PC-3 (cell line): ENCODE data around the gene TOP2A. TPM values are rescaled to one million over a fixed set of nuclear protein-coding genes. Genes with fewer than 3 reads are reported as not detected.
"Not testable (repeated sequence)": the region's sequence is repeated elsewhere in the genome, so short reads cannot be mapped to it uniquely, and the experiment has no call there.

Experiments used
- ATAC-seq: fragments of 200-7000 bp; cut with Tn5 transposase; 2 replicates; pipeline ENCODE4 v1.9.1; 2020; ENCODE audit warnings: mild to moderate bottlenecking, moderate library complexity
- BruUV-seq: library from RNA; stranded (reverse); fragments of 400-500 nt; replicated peaks from 2 replicates; lab custom pipeline; 2021; lab: Mats Ljungman, UMichigan
- CTCF ChIA-PET: fragments of 300-600 bp; sonication (Branson Sonifier 250); formaldehyde crosslinking; loops from one replicate; lab custom pipeline; 2022; ENCODE audit warnings: antibody characterized with exemption; lab: Charles Lee
- POLR2A ChIA-PET: fragments of 300-600 bp; sonication (Branson Sonifier 250); formaldehyde crosslinking; loops from one replicate; lab custom pipeline; 2022; ENCODE audit warnings: antibody characterized with exemption; ENCODE audit not compliant: unreplicated experiment; lab: Charles Lee
- DNase-seq: peaks from one replicate; pipeline ENCODE4 v3.0.0-alpha.2; 2015
- H2AFZ ChIP-seq: fragments of 300-600 bp; sonication (generic); 2 replicates; pipeline ENCODE4 v1.6.0; 2016; ENCODE audit warnings: antibody characterized with exemption, low read length
- H3F3A ChIP-seq: fragments of 300-600 bp; sonication (generic); one replicate; pipeline ENCODE4 v1.6.0; 2017; ENCODE audit warnings: antibody characterized with exemption, low read length, control low read depth, mild to moderate bottlenecking; ENCODE audit not compliant: unreplicated experiment
- H3K27ac ChIP-seq: fragments of 300-600 bp; sonication (generic); 2 replicates; pipeline ENCODE4 v1.5.1; 2016; ENCODE audit warnings: mild to moderate bottlenecking, low read length
- H3K27me3 ChIP-seq: fragments of 300-600 bp; sonication (generic); 2 replicates; pipeline ENCODE4 v1.6.1; 2016; ENCODE audit warnings: low read length, mixed read lengths
- H3K36me3 ChIP-seq: fragments of 300-600 bp; sonication (generic); 2 replicates; pipeline ENCODE4 v1.6.1; 2016; ENCODE audit warnings: low read depth, mixed run types, low read length, mixed read lengths
- H3K4me1 ChIP-seq: fragments of 300-600 bp; sonication (generic); 2 replicates; pipeline ENCODE4 v1.5.1; 2016; ENCODE audit warnings: low read length; ENCODE audit not compliant: insufficient read depth
- H3K4me2 ChIP-seq: fragments of 300-600 bp; sonication (generic); 2 replicates; pipeline ENCODE4 v1.6.0; 2016; ENCODE audit warnings: low read length
- H3K4me3 ChIP-seq: fragments of 300-600 bp; sonication (generic); 2 replicates; pipeline ENCODE4 v1.5.1; 2016; ENCODE audit warnings: mild to moderate bottlenecking, low read length, mixed read lengths
- H3K79me2 ChIP-seq: fragments of 300-600 bp; sonication (generic); 2 replicates; pipeline ENCODE4 v1.6.1; 2017; ENCODE audit warnings: low read length, mixed read lengths
- H3K9ac ChIP-seq: fragments of 300-600 bp; sonication (generic); 2 replicates; pipeline ENCODE4 v1.6.0; 2016; ENCODE audit warnings: mild to moderate bottlenecking, low read length
- H3K9me2 ChIP-seq: fragments of 300-600 bp; sonication (generic); replicated peaks from 2 replicates; pipeline ENCODE4 v1.6.1; 2016; ENCODE audit warnings: mixed run types, low read length, mixed read lengths
- H3K9me3 ChIP-seq: fragments of 300-600 bp; sonication (generic); 2 replicates; pipeline ENCODE4 v1.6.1; 2016; ENCODE audit warnings: low read length, mixed read lengths
- H4K20me1 ChIP-seq: fragments of 300-600 bp; sonication (generic); 2 replicates; pipeline ENCODE4 v1.6.1; 2016; ENCODE audit warnings: low read length, mixed read lengths
- CTCF ChIP-seq: fragments of 300-600 bp; sonication (generic); conservative IDR thresholded peaks from 2 replicates; pipeline ENCODE4 v1.5.1; 2017; ENCODE audit warnings: antibody characterized with exemption, low read depth, mild to moderate bottlenecking, low read length
- EZH2 ChIP-seq: fragments of 300-600 bp; sonication (generic); IDR thresholded peaks from one replicate; pipeline ENCODE4 v1.6.1; 2017; ENCODE audit warnings: antibody characterized with exemption, mild to moderate bottlenecking, low read length; ENCODE audit not compliant: unreplicated experiment
- EZH2phosphoT487 ChIP-seq: fragments of 300-600 bp; sonication (generic); IDR thresholded peaks from 2 replicates; pipeline ENCODE4 v1.6.1; 2018; ENCODE audit warnings: mild to moderate bottlenecking, antibody characterized with exemption, low read length, borderline replicate concordance
- intact Hi-C: fragments of 100-400 bp; cut with micrococcal nuclease; formaldehyde crosslinking; loops from 2 replicates; pipeline ENCODE4 v1.9.0; 2023
- total RNA-seq: library from RNA; depleted of rRNA; stranded (reverse); fragments of >200 nt; gene quantifications from 2 replicates; pipeline ENCODE4 v1.2.3, GENCODE V29; 2014

The TOP2A gene
- total RNA-seq, 1 experiment from 2014 or later: 104 TPM

- H3K9me3 ChIP-seq: no peaks in the 10 kb centered on the region
- H4K20me1 ChIP-seq: no peaks in the 10 kb centered on the region
- DNase-seq: no peak
- BruUV-seq: no TSS peak
- ChIA-PET CTCF (no interaction called here), POLR2A (no interaction called here)
- no peaks in the 10 kb centered on the region for H3K4me1 ChIP-seq
- intact Hi-C loops: no loop called here
- H3F3A ChIP-seq: no peaks in the 10 kb centered on the region
- H3K27ac ChIP-seq: no peak overlapping the region
- H3K9ac ChIP-seq: no peak overlapping the region
- H3K36me3 ChIP-seq: no peaks in the 10 kb centered on the region
- no peaks in the 10 kb centered on the region for H3K27me3 ChIP-seq
- no peak overlapping the region for H2AFZ ChIP-seq
- ATAC-seq: no peak
- TF ChIP-seq EZH2phosphoT487 (no peak), EZH2 (no peak), CTCF (no peak)
- H3K9me2 ChIP-seq: no peaks in the 10 kb centered on the region
- H3K4me2 ChIP-seq: no peak overlapping the region
- no peaks in the 10 kb centered on the region for H3K79me2 ChIP-seq
- H3K4me3 ChIP-seq: no peak overlapping the region
Observed at GRCh38 chr17:40373324-40373723, 44.4 kb downstream of the TOP2A start.

- CTCF ChIA-PET, H3K36me3 ChIP-seq, DNase-seq, H4K20me1 ChIP-seq, H3K4me2 ChIP-seq, H3K9ac ChIP-seq, BruUV-seq, POLR2A ChIA-PET, H3K27me3 ChIP-seq, H3K79me2 ChIP-seq, H3K9me3 ChIP-seq, H3F3A ChIP-seq, H3K4me3 ChIP-seq, H2AFZ ChIP-seq, H3K9me2 ChIP-seq, intact Hi-C loops, H3K27ac ChIP-seq, ATAC-seq, H3K4me1 ChIP-seq: not testable (repeated sequence)
Observed at GRCh38 chr17:40372644-40373043, 45.1 kb downstream of the TOP2A start.

- H3K9me2 ChIP-seq: no peaks in the 10 kb centered on the region
- no peaks in the 10 kb centered on the region for H3K9me3 ChIP-seq
- no peaks in the 10 kb centered on the region for H3K79me2 ChIP-seq
- ATAC-seq (no peak), DNase-seq (no peak)
- ChIA-PET CTCF (no interaction called here), POLR2A (no interaction called here)
- H3K36me3 ChIP-seq: no peaks in the 10 kb centered on the region
- H3K9ac ChIP-seq: no peak overlapping the region
- no peaks in the 10 kb centered on the region for H3K27me3 ChIP-seq
- H3K27ac ChIP-seq: no peak overlapping the region
- BruUV-seq: no TSS peak
- no peak overlapping the region for H3K4me3 ChIP-seq
- H2AFZ ChIP-seq: no peak overlapping the region
- intact Hi-C loops: no loop called here
- no peaks in the 10 kb centered on the region for H4K20me1 ChIP-seq
- no peak overlapping the region for H3K4me2 ChIP-seq
- H3F3A ChIP-seq: no peaks in the 10 kb centered on the region
- no peaks in the 10 kb centered on the region for H3K4me1 ChIP-seq
- TF ChIP-seq EZH2phosphoT487 (no peak), EZH2 (no peak), CTCF (no peak)
Observed at GRCh38 chr17:40372031-40372430, 45.7 kb downstream of the TOP2A start.
